ENCODE results near the gene TTLL3. TPM values are rescaled to one million over a fixed set of nuclear protein-coding genes. Genes with fewer than 3 reads are reported as not detected.

TTLL3 gene
- total and polyA plus RNA-seq, 2 of the 13 experiments (the other 11 are each of a cell fraction or from before 2014, with no cell fraction given): 9.5 to 51.2 TPM

DNA sequence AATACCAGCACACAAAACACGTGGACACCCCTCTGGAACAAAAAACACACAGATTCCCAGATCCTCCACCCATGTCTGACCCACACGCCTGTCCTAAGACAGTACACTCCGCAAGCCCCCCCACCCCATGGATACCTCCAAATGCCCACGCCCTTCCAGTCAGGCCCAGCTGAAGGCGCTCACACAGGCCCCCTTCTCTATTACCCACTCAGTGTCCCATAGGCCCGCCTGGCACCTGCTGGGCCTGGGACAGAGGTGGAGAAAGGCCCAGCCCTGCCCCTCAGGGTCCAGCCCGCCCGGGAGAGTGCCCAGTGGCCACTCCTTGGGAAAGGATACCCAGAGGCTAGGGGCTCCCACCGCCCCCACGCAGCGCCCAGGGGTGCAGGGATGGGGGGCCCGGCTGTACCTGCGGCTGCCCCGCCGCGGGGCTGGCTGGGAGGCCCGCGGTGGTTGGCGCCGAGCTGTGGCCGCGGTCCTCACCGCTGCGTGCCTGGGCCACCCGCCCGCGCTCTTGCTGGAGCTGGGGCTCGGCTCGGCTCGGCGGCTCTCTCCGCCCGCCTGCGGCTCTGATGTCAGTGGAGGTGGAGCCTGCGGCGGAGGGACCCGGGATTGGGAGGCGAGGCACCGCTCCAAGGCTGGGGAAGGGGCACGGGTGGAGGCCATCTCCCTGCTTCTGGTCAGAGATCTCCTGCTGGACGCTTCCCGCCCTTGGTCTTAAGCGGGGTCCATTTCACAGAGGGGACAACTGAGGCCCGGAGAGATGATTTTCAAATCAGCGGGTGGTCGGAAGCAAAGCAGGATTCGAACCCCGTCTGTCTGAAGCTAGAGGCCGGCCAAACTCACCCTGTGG lies 40.4 kb upstream of the TTLL3 start, which contains the start of gene CAMK1 (continued):
- TF ChIP-seq HDAC1 (CRISPR knock-in tag; IDR thresholded peaks at IDR 0.05) (peak; percentile 24; the same call in 1 of the 2 replicates), CBX2 (IDR thresholded peaks at IDR 0.05; ENCODE audit: low read depth, low read length) (no peak), CBX2 (CRISPR knock-in tag; IDR thresholded peaks at IDR 0.05; ENCODE audit: low read depth) (no peak), ATRX (CRISPR knock-in tag; IDR thresholded peaks at IDR 0.05; ENCODE audit: borderline replicate concordance) (no peak), SRSF9 (IDR thresholded peaks at IDR 0.05; ENCODE audit: borderline replicate concordance, insufficient read depth, low read depth, low read length, poor library complexity, severe bottlenecking) (no peak), ZNF30 (CRISPR knock-in tag; IDR thresholded peaks at IDR 0.05) (no peak), ZNF235 (CRISPR knock-in tag; IDR thresholded peaks at IDR 0.05; ENCODE audit: borderline replicate concordance) (no peak), DNMT3B (CRISPR knock-in tag; conservative IDR thresholded peaks at IDR 0.05) (no peak), KAT2B (IDR thresholded peaks at IDR 0.05; ENCODE audit: borderline replicate concordance, low read depth, low read length) (no peak), MZF1 (CRISPR knock-in tag; IDR thresholded peaks at IDR 0.05; ENCODE audit: borderline replicate concordance) (no peak), HMGA1 (CRISPR knock-in tag; conservative IDR thresholded peaks at IDR 0.05) (no peak), HNRNPH1 (optimal IDR thresholded peaks at IDR 0.05; ENCODE audit: low read depth, low read length) (no peak), RARA (CRISPR knock-in tag; IDR thresholded peaks at IDR 0.05) (0 out of 2 replicates have a peak, but pooled peaks have one; percentile 1)
- TF ChIP-seq, protein P1, sequence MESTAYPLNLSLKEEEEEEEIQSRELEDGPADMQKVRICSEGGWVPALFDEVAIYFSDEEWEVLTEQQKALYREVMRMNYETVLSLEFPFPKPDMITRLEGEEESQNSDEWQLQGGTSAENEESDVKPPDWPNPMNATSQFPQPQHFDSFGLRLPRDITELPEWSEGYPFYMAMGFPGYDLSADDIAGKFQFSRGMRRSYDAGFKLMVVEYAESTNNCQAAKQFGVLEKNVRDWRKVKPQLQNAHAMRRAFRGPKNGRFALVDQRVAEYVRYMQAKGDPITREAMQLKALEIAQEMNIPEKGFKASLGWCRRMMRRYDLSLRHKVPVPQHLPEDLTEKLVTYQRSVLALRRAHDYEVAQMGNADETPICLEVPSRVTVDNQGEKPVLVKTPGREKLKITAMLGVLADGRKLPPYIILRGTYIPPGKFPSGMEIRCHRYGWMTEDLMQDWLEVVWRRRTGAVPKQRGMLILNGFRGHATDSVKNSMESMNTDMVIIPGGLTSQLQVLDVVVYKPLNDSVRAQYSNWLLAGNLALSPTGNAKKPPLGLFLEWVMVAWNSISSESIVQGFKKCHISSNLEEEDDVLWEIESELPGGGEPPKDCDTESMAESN (CRISPR knock-in tag; conservative IDR thresholded peaks at IDR 0.05): no peak
- TF ChIP-seq, protein P2, sequence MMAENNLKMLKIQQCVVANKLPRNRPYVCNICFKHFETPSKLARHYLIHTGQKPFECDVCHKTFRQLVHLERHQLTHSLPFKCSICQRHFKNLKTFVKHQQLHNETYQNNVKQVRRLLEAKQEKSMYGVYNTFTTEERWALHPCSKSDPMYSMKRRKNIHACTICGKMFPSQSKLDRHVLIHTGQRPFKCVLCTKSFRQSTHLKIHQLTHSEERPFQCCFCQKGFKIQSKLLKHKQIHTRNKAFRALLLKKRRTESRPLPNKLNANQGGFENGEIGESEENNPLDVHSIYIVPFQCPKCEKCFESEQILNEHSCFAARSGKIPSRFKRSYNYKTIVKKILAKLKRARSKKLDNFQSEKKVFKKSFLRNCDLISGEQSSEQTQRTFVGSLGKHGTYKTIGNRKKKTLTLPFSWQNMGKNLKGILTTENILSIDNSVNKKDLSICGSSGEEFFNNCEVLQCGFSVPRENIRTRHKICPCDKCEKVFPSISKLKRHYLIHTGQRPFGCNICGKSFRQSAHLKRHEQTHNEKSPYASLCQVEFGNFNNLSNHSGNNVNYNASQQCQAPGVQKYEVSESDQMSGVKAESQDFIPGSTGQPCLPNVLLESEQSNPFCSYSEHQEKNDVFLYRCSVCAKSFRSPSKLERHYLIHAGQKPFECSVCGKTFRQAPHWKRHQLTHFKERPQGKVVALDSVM (CRISPR knock-in tag; IDR thresholded peaks at IDR 0.05): peak; percentile 60; the same call in 1 of the 2 replicates
- TF ChIP-seq, protein P3, sequence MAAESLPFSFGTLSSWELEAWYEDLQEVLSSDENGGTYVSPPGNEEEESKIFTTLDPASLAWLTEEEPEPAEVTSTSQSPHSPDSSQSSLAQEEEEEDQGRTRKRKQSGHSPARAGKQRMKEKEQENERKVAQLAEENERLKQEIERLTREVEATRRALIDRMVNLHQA (CRISPR knock-in tag; IDR thresholded peaks at IDR 0.05): no peak
- TF ChIP-seq, protein P4, sequence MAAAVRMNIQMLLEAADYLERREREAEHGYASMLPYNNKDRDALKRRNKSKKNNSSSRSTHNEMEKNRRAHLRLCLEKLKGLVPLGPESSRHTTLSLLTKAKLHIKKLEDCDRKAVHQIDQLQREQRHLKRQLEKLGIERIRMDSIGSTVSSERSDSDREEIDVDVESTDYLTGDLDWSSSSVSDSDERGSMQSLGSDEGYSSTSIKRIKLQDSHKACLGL (CRISPR knock-in tag; IDR thresholded peaks at IDR 0.05): no peak
- TF ChIP-seq, protein P5, sequence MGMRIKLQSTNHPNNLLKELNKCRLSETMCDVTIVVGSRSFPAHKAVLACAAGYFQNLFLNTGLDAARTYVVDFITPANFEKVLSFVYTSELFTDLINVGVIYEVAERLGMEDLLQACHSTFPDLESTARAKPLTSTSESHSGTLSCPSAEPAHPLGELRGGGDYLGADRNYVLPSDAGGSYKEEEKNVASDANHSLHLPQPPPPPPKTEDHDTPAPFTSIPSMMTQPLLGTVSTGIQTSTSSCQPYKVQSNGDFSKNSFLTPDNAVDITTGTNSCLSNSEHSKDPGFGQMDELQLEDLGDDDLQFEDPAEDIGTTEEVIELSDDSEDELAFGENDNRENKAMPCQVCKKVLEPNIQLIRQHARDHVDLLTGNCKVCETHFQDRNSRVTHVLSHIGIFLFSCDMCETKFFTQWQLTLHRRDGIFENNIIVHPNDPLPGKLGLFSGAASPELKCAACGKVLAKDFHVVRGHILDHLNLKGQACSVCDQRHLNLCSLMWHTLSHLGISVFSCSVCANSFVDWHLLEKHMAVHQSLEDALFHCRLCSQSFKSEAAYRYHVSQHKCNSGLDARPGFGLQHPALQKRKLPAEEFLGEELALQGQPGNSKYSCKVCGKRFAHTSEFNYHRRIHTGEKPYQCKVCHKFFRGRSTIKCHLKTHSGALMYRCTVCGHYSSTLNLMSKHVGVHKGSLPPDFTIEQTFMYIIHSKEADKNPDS (CRISPR knock-in tag; IDR thresholded peaks at IDR 0.05): no peak
- TF ChIP-seq, protein P6, sequence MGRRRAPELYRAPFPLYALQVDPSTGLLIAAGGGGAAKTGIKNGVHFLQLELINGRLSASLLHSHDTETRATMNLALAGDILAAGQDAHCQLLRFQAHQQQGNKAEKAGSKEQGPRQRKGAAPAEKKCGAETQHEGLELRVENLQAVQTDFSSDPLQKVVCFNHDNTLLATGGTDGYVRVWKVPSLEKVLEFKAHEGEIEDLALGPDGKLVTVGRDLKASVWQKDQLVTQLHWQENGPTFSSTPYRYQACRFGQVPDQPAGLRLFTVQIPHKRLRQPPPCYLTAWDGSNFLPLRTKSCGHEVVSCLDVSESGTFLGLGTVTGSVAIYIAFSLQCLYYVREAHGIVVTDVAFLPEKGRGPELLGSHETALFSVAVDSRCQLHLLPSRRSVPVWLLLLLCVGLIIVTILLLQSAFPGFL (CRISPR knock-in tag; IDR thresholded peaks at IDR 0.05): no peak

Measured in HepG2 (cell line).